Activated naive CD4-positive, alpha-beta T cell treated with anti-CD3 and anti-CD28 coated beads, Interleukin-2, amount 50 U/mL, for 16 hours (primary cell): ENCODE measurements around the gene ANKRD63.
A peak's percentile ranks its signal among the peaks of the same experiment; 100 is the strongest.

Experiments used
- DNase-seq: peaks from one replicate; pipeline ENCODE4 v3.0.0-alpha.2; 2020

The ANKRD63 gene

GRCh38 chr15:40282869-40283614 lies at the start of gene ANKRD63:
ANKRD63 (minus strand) TSS chr15:40283064; CDS start chr15:40282586, 478 bp downstream.
- DNase-seq = peak; percentile 61

GRCh38 chr15:40332113-40332781 lies 49.4 kb upstream of the ANKRD63 start:
- DNase-seq = no peak

- no peak for DNase-seq
Observed at GRCh38 chr15:40331637-40332036, 48.8 kb upstream of the ANKRD63 start.

GRCh38 chr15:40331026-40331425 lies 48.2 kb upstream of the ANKRD63 start:
- DNase-seq = no peak

- DNase-seq = no peak
Observed at GRCh38 chr15:40330368-40330836, 47.5 kb upstream of the ANKRD63 start.

GRCh38 chr15:40329804-40330203 lies 46.9 kb upstream of the ANKRD63 start:
- no peak for DNase-seq

GRCh38 chr15:40328751-40329150 lies 45.9 kb upstream of the ANKRD63 start:
- DNase-seq = no peak

GRCh38 chr15:40328176-40328575 lies 45.3 kb upstream of the ANKRD63 start:
- DNase-seq = no peak

GRCh38 chr15:40327457-40327856 lies 44.6 kb upstream of the ANKRD63 start:
- no peak for DNase-seq

- DNase-seq = no peak
Observed at GRCh38 chr15:40325700-40326099, 42.8 kb upstream of the ANKRD63 start.

- no peak for DNase-seq
Observed at GRCh38 chr15:40325188-40325587, 42.3 kb upstream of the ANKRD63 start.

GRCh38 chr15:40323953-40324937 lies 41.4 kb upstream of the ANKRD63 start:
- DNase-seq = no peak

GRCh38 chr15:40323239-40323952 lies 40.5 kb upstream of the ANKRD63 start, which contains the start of gene INAFM2:
INAFM2 (plus strand) TSS chr15:40323692; CDS start chr15:40324056, 364 bp downstream.
- peak; percentile 91 for DNase-seq

- no peak for DNase-seq
Observed at GRCh38 chr15:40322531-40323238, 39.8 kb upstream of the ANKRD63 start.

GRCh38 chr15:40320931-40321371 lies 38.1 kb upstream of the ANKRD63 start:
- DNase-seq = peak; percentile 51

- no peak for DNase-seq
Observed at GRCh38 chr15:40320409-40320808, 37.5 kb upstream of the ANKRD63 start.

- no peak for DNase-seq
Observed at GRCh38 chr15:40317580-40317979, 34.7 kb upstream of the ANKRD63 start.

- no peak for DNase-seq
Observed at GRCh38 chr15:40316931-40317330, 34.1 kb upstream of the ANKRD63 start.

GRCh38 chr15:40314723-40315276 lies 31.9 kb upstream of the ANKRD63 start:
- no peak for DNase-seq

- no peak for DNase-seq
Observed at GRCh38 chr15:40313531-40314398, 30.9 kb upstream of the ANKRD63 start.
